NCI-H446 treated with DMSO at 0.1 percent for 48 hours (cell line): ENCODE results near the gene TF.
"Not testable (repeated sequence)": the region's sequence is repeated elsewhere in the genome, so short reads cannot be mapped to it uniquely, and the experiment has no call there.

Experiments
- DNase-seq: peaks from one replicate; lab custom pipeline; 2025; lab: John Stamatoyannopoulos, UW

TF gene

GRCh38 chr3:133745981-133746711 is at the start of gene TF:
Gene TF (plus strand): TSS chr3:133746393. CDS start chr3:133746441, 48 bp downstream.
- no peak for DNase-seq

- DNase-seq, result no peak
These were observed 48.2 kb upstream of the TF start for GRCh38 chr3:133697960-133698359.

- DNase-seq, result no peak
These were observed 46.7 kb upstream of the TF start for GRCh38 chr3:133699467-133699866.

- no peak for DNase-seq
These were observed 46.3 kb upstream of the TF start for GRCh38 chr3:133699903-133700302.

GRCh38 chr3:133700351-133700750 is 45.8 kb upstream of the TF start:
- DNase-seq, result no peak

GRCh38 chr3:133701435-133702358 is 44.5 kb upstream of the TF start:
- DNase-seq, result no peak

- no peak for DNase-seq
These were observed 42.3 kb upstream of the TF start for GRCh38 chr3:133703915-133704314.

GRCh38 chr3:133706033-133706432 is 40.2 kb upstream of the TF start:
- no peak for DNase-seq

GRCh38 chr3:133709139-133709750 is 36.9 kb upstream of the TF start:
- DNase-seq, result no peak

GRCh38 chr3:133711013-133711412 is 35.2 kb upstream of the TF start:
- no peak for DNase-seq

GRCh38 chr3:133712017-133712416 is 34.2 kb upstream of the TF start:
- DNase-seq, result no peak

GRCh38 chr3:133713347-133713746 is 32.8 kb upstream of the TF start:
- DNase-seq, result no peak

- no peak for DNase-seq
These were observed 28.8 kb upstream of the TF start for GRCh38 chr3:133717424-133717823.

- DNase-seq, result no peak
These were observed 23.3 kb upstream of the TF start for GRCh38 chr3:133722935-133723334.

- DNase-seq, result no peak
These were observed 15.2 kb upstream of the TF start for GRCh38 chr3:133730993-133731392.

- not testable (repeated sequence) for DNase-seq
These were observed 14.0 kb upstream of the TF start for GRCh38 chr3:133732231-133732630.

GRCh38 chr3:133733226-133733625 is 13.0 kb upstream of the TF start:
- no peak for DNase-seq

- no peak for DNase-seq
These were observed 11.9 kb upstream of the TF start for GRCh38 chr3:133734305-133734704.

- DNase-seq, result no peak
These were observed 3.7 kb upstream of the TF start for GRCh38 chr3:133742351-133743091.

- no peak for DNase-seq
These were observed 2.0 kb upstream of the TF start for GRCh38 chr3:133744241-133744640.

- no peak for DNase-seq
These were observed 1.1 kb upstream of the TF start for GRCh38 chr3:133745108-133745507.

GRCh38 chr3:133746712-133747066 is 496 bp downstream of the TF start:
- no peak for DNase-seq
